Measurements from ENCODE around the gene ELMO2.

Gene ELMO2

GRCh38 chr20:46332373-46333160 is 73.8 kb downstream of the ELMO2 start:
- DNase-seq (ENCODE audit: low read depth) = no peak

GRCh38 chr20:46331611-46332361 is 74.6 kb downstream of the ELMO2 start:
- no peak for DNase-seq (ENCODE audit: low read depth)

- DNase-seq (ENCODE audit: low read depth) = no peak
Observed at GRCh38 chr20:46330831-46331371, 75.5 kb downstream of the ELMO2 start.

- no peak for DNase-seq (ENCODE audit: low read depth)
Observed at GRCh38 chr20:46330072-46330763, 76.2 kb downstream of the ELMO2 start.

- no peak for DNase-seq (ENCODE audit: low read depth)
Observed at GRCh38 chr20:46328200-46328882, 78.1 kb downstream of the ELMO2 start.

GRCh38 chr20:46327557-46327956 is 78.9 kb downstream of the ELMO2 start:
- no peak for DNase-seq (ENCODE audit: low read depth)

- no peak for DNase-seq (ENCODE audit: low read depth)
Observed at GRCh38 chr20:46325789-46326188, 80.6 kb downstream of the ELMO2 start.

- DNase-seq (ENCODE audit: low read depth) = no peak
Observed at GRCh38 chr20:46324960-46325703, 81.3 kb downstream of the ELMO2 start.

- DNase-seq (ENCODE audit: low read depth) = no peak
Observed at GRCh38 chr20:46324379-46324778, 82.0 kb downstream of the ELMO2 start.

- no peak for DNase-seq (ENCODE audit: low read depth)
Observed at GRCh38 chr20:46323557-46323956, 82.9 kb downstream of the ELMO2 start.

GRCh38 chr20:46322641-46323040 is 83.8 kb downstream of the ELMO2 start:
- no peak for DNase-seq (ENCODE audit: low read depth)

- DNase-seq (ENCODE audit: low read depth) = no peak
Observed at GRCh38 chr20:46317685-46318177, 88.7 kb downstream of the ELMO2 start.

- no peak for DNase-seq (ENCODE audit: low read depth)
Observed at GRCh38 chr20:46316984-46317684, 89.3 kb downstream of the ELMO2 start.

Measured in stimulated activated CD8-positive, alpha-beta memory T cell treated with anti-CD3 and anti-CD28 coated beads, Interleukin-12 subunit alpha, Interleukin-12 subunit beta, amount 100 ng/mL, for 1 hour (primary cell).